GM20000 (cell line): Measurements from ENCODE around the gene TM9SF3.

ENCODE experiments used
- DNase-seq: peaks from one replicate; pipeline ENCODE4 v3.0.0; 2012; ENCODE audit warnings: low spot score
- CTCF ChIP-seq: IDR thresholded peaks from 2 replicates; pipeline ENCODE4 v1.5.1; 2012; ENCODE audit warnings: mild to moderate bottlenecking, control low read depth; ENCODE audit errors: extremely low read depth, missing control alignments

Gene TM9SF3

GRCh38 chr10:96516337-96516736, 70.5 kb downstream of the TM9SF3 start:
- TF ChIP-seq CTCF = no peak
- DNase-seq = no peak

- DNase-seq = peak; percentile 88
- peak; percentile 35 for TF ChIP-seq CTCF
Measured at GRCh38 chr10:96513698-96514561, 72.9 kb downstream of the TM9SF3 start, which contains the start of gene TLL2. Gene TLL2 (minus strand): TSS chr10:96513926. CDS start chr10:96513685, 241 bp downstream.

- peak; percentile 66 for DNase-seq
Measured at GRCh38 chr10:96513305-96513697, 73.5 kb downstream of the TM9SF3 start.

GRCh38 chr10:96512524-96513304, 74.1 kb downstream of the TM9SF3 start:
- peak; percentile 36 for DNase-seq
- TF ChIP-seq CTCF = no peak

More at GRCh38 chr10:96513305-96513697, 73.5 kb downstream of the TM9SF3 start:
- no peak for TF ChIP-seq CTCF

- TF ChIP-seq CTCF = peak; percentile 78
- DNase-seq = peak; percentile 65
Measured at GRCh38 chr10:96511044-96511945, 75.5 kb downstream of the TM9SF3 start.

GRCh38 chr10:96509017-96509641, 77.7 kb downstream of the TM9SF3 start:
- DNase-seq = no peak
- TF ChIP-seq CTCF = no peak
